CD4-positive, alpha-beta memory T cell (primary cell): ENCODE data around the gene KCTD3. TPM values are rescaled to one million over a fixed set of nuclear protein-coding genes. Genes with fewer than 3 reads are reported as not detected.

Experiments used
- CTCF ChIA-PET: fragments of 350-600 bp; sonication (Branson Sonifier 250); formaldehyde crosslinking; loops from one replicate; lab custom pipeline; 2021; ENCODE audit warnings: inconsistent platforms; ENCODE audit not compliant: partially characterized antibody; lab: Charles Lee
- POLR2A ChIA-PET: fragments of 350-600 bp; sonication (Branson Sonifier 250); formaldehyde crosslinking; loops from one replicate; lab custom pipeline; 2021; ENCODE audit not compliant: partially characterized antibody; lab: Charles Lee
- DNase-seq, 5 donors: peaks; one replicate each; pipeline versions ENCODE4 v3.0.0 to v3.0.0-alpha.2; 2020 to 2022; ENCODE audit warnings: mixed read lengths in 1 of 5
- H3K27ac ChIP-seq: one replicate; pipeline ENCODE4 v1.7.0; 2013; ENCODE audit warnings: low read depth, low read length
- H3K27me3 ChIP-seq: 2 replicates; pipeline ENCODE4 v1.7.0; 2013; ENCODE audit warnings: mild to moderate bottlenecking, low read length, moderate library complexity; ENCODE audit not compliant: insufficient read depth
- H3K36me3 ChIP-seq: 2 replicates; pipeline ENCODE4 v1.7.0; 2013; ENCODE audit warnings: mild to moderate bottlenecking, low read length, moderate library complexity; ENCODE audit not compliant: insufficient read depth
- H3K4me1 ChIP-seq: 2 replicates; pipeline ENCODE4 v1.7.0; 2013; ENCODE audit warnings: mild to moderate bottlenecking, low read length, moderate library complexity; ENCODE audit not compliant: insufficient read depth
- H3K4me3 ChIP-seq, 2 donors: one replicate each; pipeline ENCODE4 v1.7.0; 2013; ENCODE audit warnings: low read length in 2 of 2, mild to moderate bottlenecking in 1 of 2
- H3K9me3 ChIP-seq, 2 donors: one replicate each; pipeline ENCODE4 v1.7.0; 2013; ENCODE audit warnings: low read length in 2 of 2, control low read depth in 1 of 2; ENCODE audit not compliant: control insufficient read depth in 1 of 2
- H3K27ac Mint-ChIP-seq, 7 donors: one replicate each; pipeline ENCODE4 v1.8.0; 2020 to 2021; ENCODE audit warnings: mixed read lengths in 7 of 7, mild to moderate bottlenecking in 6 of 7, inconsistent platforms in 3 of 7, moderate library complexity in 3 of 7
- H3K27me3 Mint-ChIP-seq, 2 donors: one replicate each; pipeline ENCODE4 v1.8.0; 2020 to 2021; ENCODE audit warnings: mixed read lengths in 2 of 2
- H3K36me3 Mint-ChIP-seq, 2 donors: one replicate each; pipeline ENCODE4 v1.8.0; 2020 to 2021; ENCODE audit warnings: mixed read lengths in 2 of 2, inconsistent platforms in 1 of 2, mild to moderate bottlenecking in 1 of 2
- H3K4me1 Mint-ChIP-seq, 4 donors: one replicate each; pipeline ENCODE4 v1.8.0; 2020 to 2021; ENCODE audit warnings: mixed read lengths in 4 of 4, mild to moderate bottlenecking in 1 of 4
- H3K4me3 Mint-ChIP-seq, 8 donors: one replicate each; pipeline ENCODE4 v1.8.0; 2020 to 2021; ENCODE audit warnings: mixed read lengths in 8 of 8, mild to moderate bottlenecking in 7 of 8, moderate library complexity in 6 of 8, inconsistent platforms in 3 of 8
- H3K9me3 Mint-ChIP-seq, 8 donors: one replicate each; pipeline ENCODE4 v1.8.0; 2020 to 2021; ENCODE audit warnings: mixed read lengths in 8 of 8, mild to moderate bottlenecking in 5 of 8, inconsistent platforms in 3 of 8, moderate library complexity in 1 of 8
- intact Hi-C: fragments of 100-400 bp; cut with micrococcal nuclease; formaldehyde crosslinking; loops from one replicate; pipeline ENCODE4 v1.15.1; 2023
- polyA plus RNA-seq, 2 donors: library from polyadenylated mRNA; unstranded; fragments of 300-500 nt; fragmentation: Illumina TruSeq; gene quantifications; one replicate each; pipeline ENCODE4 v1.2.3, GENCODE V29; 2021
- total RNA-seq, 2 experiments: library from RNA; stranded (reverse); gene quantifications; one replicate each; pipeline ENCODE4 v1.2.3, GENCODE V29; 2021

The KCTD3 gene
- total and polyA plus RNA-seq, 4 experiments from 2014 or later: 0.20 to 2.5 (median 1.3) TPM

GRCh38 chr1:215556996-215557395 is 10.1 kb upstream of the KCTD3 start:
- no peak overlapping the region for H3K27ac Mint-ChIP-seq
- no peaks in the 10 kb centered on the region for H3K4me1 ChIP-seq
- no peak overlapping the region for H3K4me3 Mint-ChIP-seq
- intact Hi-C loops: no loop called here
- ChIA-PET CTCF (no interaction called here), POLR2A (no interaction called here)
- no peak overlapping the region for H3K4me3 ChIP-seq
- DNase-seq: no peak
- H3K27me3 ChIP-seq: no peaks in the 10 kb centered on the region
- no peaks in the 10 kb centered on the region for H3K36me3 Mint-ChIP-seq
- no peaks in the 10 kb centered on the region for H3K36me3 ChIP-seq
- H3K4me1 Mint-ChIP-seq: no peaks in the 10 kb centered on the region
- peaks cover 0 to 3% of the 10 kb centered on the region in 2 donors for H3K27me3 Mint-ChIP-seq
- no peaks in the 10 kb centered on the region for H3K9me3 ChIP-seq
- peaks cover 0 to 40% (median 12%) of the 10 kb centered on the region in 8 donors for H3K9me3 Mint-ChIP-seq
- no peak overlapping the region for H3K27ac ChIP-seq

- Histone ChIP-seq H3K4me1 (no peaks in the 10 kb centered on the region), H3K9me3 (no peaks in the 10 kb centered on the region), H3K27me3 (no peaks in the 10 kb centered on the region), H3K36me3 (no peaks in the 10 kb centered on the region), H3K4me3 (no peak overlapping the region), H3K27ac (no peak overlapping the region)
- Mint-ChIP-seq H3K36me3 (no peaks in the 10 kb centered on the region), H3K4me1 (no peaks in the 10 kb centered on the region), H3K9me3 (peaks cover 0 to 40% (median 12%) of the 10 kb centered on the region in 8 donors), H3K4me3 (no peak overlapping the region), H3K27ac (no peak overlapping the region), H3K27me3 (peaks cover 0 to 3% of the 10 kb centered on the region in 2 donors)
- ChIA-PET CTCF (no interaction called here), POLR2A (no interaction called here)
- DNase-seq: no peak
- intact Hi-C loops: no loop called here
These were observed 9.6 kb upstream of the KCTD3 start for GRCh38 chr1:215557504-215557903.

GRCh38 chr1:215557992-215558626 is 9.0 kb upstream of the KCTD3 start:
- ChIA-PET CTCF (no interaction called here), POLR2A (no interaction called here)
- no peak for DNase-seq

GRCh38 chr1:215567491-215568298 is 591 bp downstream of the KCTD3 start:
- H3K4me3 ChIP-seq: peak overlapping the region; percentile 24 to 52
- Mint-ChIP-seq H3K4me3 (peak overlapping the region; percentile 77 to 91 (median 88)), H3K36me3 (peaks cover 0 to 4% of the 10 kb centered on the region in 2 donors), H3K27ac (peak overlapping the region in 5 of 7 donors; percentile 42 to 73 (median 52)), H3K9me3 (peaks cover 0 to 2% (median 0%) of the 10 kb centered on the region in 8 donors), H3K4me1 (peaks cover 9 to 30% (median 16%) of the 10 kb centered on the region in 4 donors), H3K27me3 (peaks cover 5 to 9% of the 10 kb centered on the region in 2 donors)
- H3K4me1 ChIP-seq: peaks cover 5% of the 10 kb centered on the region
- H3K27me3 ChIP-seq: no peaks in the 10 kb centered on the region
- no peaks in the 10 kb centered on the region for H3K36me3 ChIP-seq
- intact Hi-C loops: no loop called here
- no peaks in the 10 kb centered on the region for H3K9me3 ChIP-seq
- CTCF ChIA-PET: no interaction called here
- DNase-seq: peak in 4 of 5 donors; percentile 5 to 13 (median 8)
- POLR2A ChIA-PET: no interaction called here
- H3K27ac ChIP-seq: no peak overlapping the region

More at GRCh38 chr1:215557992-215558626, 9.0 kb upstream of the KCTD3 start:
- Histone ChIP-seq H3K4me3 (no peak overlapping the region), H3K9me3 (no peaks in the 10 kb centered on the region), H3K27ac (no peak overlapping the region), H3K27me3 (no peaks in the 10 kb centered on the region), H3K36me3 (no peaks in the 10 kb centered on the region), H3K4me1 (no peaks in the 10 kb centered on the region)
- peaks cover 0 to 3% of the 10 kb centered on the region in 2 donors for H3K27me3 Mint-ChIP-seq
- intact Hi-C loops: no loop called here
- no peak overlapping the region for H3K4me3 Mint-ChIP-seq
- no peaks in the 10 kb centered on the region for H3K36me3 Mint-ChIP-seq
- peaks cover 0 to 40% (median 12%) of the 10 kb centered on the region in 8 donors for H3K9me3 Mint-ChIP-seq
- no peaks in the 10 kb centered on the region for H3K4me1 Mint-ChIP-seq
- H3K27ac Mint-ChIP-seq: no peak overlapping the region

GRCh38 chr1:215568299-215568692 is 1.2 kb downstream of the KCTD3 start:
- no peaks in the 10 kb centered on the region for H3K27me3 ChIP-seq
- H3K27ac ChIP-seq: no peak overlapping the region
- DNase-seq: no peak
- H3K4me1 Mint-ChIP-seq: peaks cover 9 to 30% (median 16%) of the 10 kb centered on the region in 4 donors
- H3K9me3 Mint-ChIP-seq: peaks cover 0 to 2% (median 0%) of the 10 kb centered on the region in 8 donors
- no peaks in the 10 kb centered on the region for H3K9me3 ChIP-seq
- peak overlapping the region in 1 of 7 donors; percentile 42 for H3K27ac Mint-ChIP-seq
- peaks cover 5 to 9% of the 10 kb centered on the region in 2 donors for H3K27me3 Mint-ChIP-seq
- peak overlapping the region; percentile 77 to 91 (median 88) for H3K4me3 Mint-ChIP-seq
- H3K36me3 ChIP-seq: no peaks in the 10 kb centered on the region
- peaks cover 0 to 4% of the 10 kb centered on the region in 2 donors for H3K36me3 Mint-ChIP-seq
- POLR2A ChIA-PET: no interaction called here
- peak overlapping the region in 1 of 2 donors; percentile 24 for H3K4me3 ChIP-seq
- peaks cover 5% of the 10 kb centered on the region for H3K4me1 ChIP-seq
- CTCF ChIA-PET: no interaction called here
- intact Hi-C loops: no loop called here

GRCh38 chr1:215569986-215570824 is 3.1 kb downstream of the KCTD3 start:
- Histone ChIP-seq H3K4me1 (peaks cover 5% of the 10 kb centered on the region), H3K4me3 (no peak overlapping the region), H3K27ac (no peak overlapping the region), H3K9me3 (no peaks in the 10 kb centered on the region), H3K27me3 (no peaks in the 10 kb centered on the region), H3K36me3 (no peaks in the 10 kb centered on the region)
- ChIA-PET POLR2A (no interaction called here), CTCF (no interaction called here)
- peaks cover 0 to 4% of the 10 kb centered on the region in 2 donors for H3K36me3 Mint-ChIP-seq
- H3K9me3 Mint-ChIP-seq: peaks cover 0 to 2% (median 0%) of the 10 kb centered on the region in 8 donors
- peak overlapping the region in 1 of 7 donors; percentile 14 for H3K27ac Mint-ChIP-seq
- H3K4me3 Mint-ChIP-seq: no peak overlapping the region
- no peak for DNase-seq
- H3K27me3 Mint-ChIP-seq: peaks cover 5 to 9% of the 10 kb centered on the region in 2 donors
- intact Hi-C loops: no loop called here
- H3K4me1 Mint-ChIP-seq: peaks cover 9 to 30% (median 16%) of the 10 kb centered on the region in 4 donors
